Neural crest cell (in vitro differentiated cells): ENCODE data around the gene SNED1. TPM values are rescaled to one million over a fixed set of nuclear protein-coding genes. Genes with fewer than 3 reads are reported as not detected.
A peak's percentile ranks its signal among the peaks of the same experiment; 100 is the strongest.

ENCODE experiments used
- DNase-seq: peaks from one replicate; pipeline ENCODE4 v3.0.0; 2021; ENCODE audit warnings: low read depth, mixed read lengths, low spot score
- H3K27ac Mint-ChIP-seq: one replicate; pipeline ENCODE4 v1.8.0; 2021; ENCODE audit warnings: mild to moderate bottlenecking, mixed read lengths; ENCODE audit not compliant: unreplicated experiment
- H3K27me3 Mint-ChIP-seq: 2 replicates; pipeline ENCODE4 v1.8.0; 2021; ENCODE audit warnings: low read depth, mild to moderate bottlenecking, mixed read lengths
- H3K36me3 Mint-ChIP-seq: 2 replicates; pipeline ENCODE4 v1.8.0; 2021; ENCODE audit warnings: low read depth, mild to moderate bottlenecking, mixed read lengths
- H3K4me1 Mint-ChIP-seq: 2 replicates; pipeline ENCODE4 v1.8.0; 2021; ENCODE audit warnings: mixed read lengths
- H3K4me3 Mint-ChIP-seq: one replicate; pipeline ENCODE4 v1.8.0; 2021; ENCODE audit warnings: mild to moderate bottlenecking, mixed read lengths
- H3K9me3 Mint-ChIP-seq: 2 replicates; pipeline ENCODE4 v1.8.0; 2021; ENCODE audit warnings: mixed read lengths
- CTCF ChIP-seq: fragments of 200-600 bp; sonication (generic); conservative IDR thresholded peaks from 2 replicates; pipeline ENCODE4 v1.5.0; 2021; ENCODE audit warnings: antibody characterized with exemption, mild to moderate bottlenecking
- total RNA-seq: library from RNA; stranded (reverse); gene quantifications from 2 replicates; pipeline ENCODE4 v1.2.1, GENCODE V29; 2021

Gene SNED1
- total RNA-seq, 1 donor from 2014 or later, result 0.30 TPM

GRCh38 chr2:241048149-241048948 is 49.9 kb downstream of the SNED1 start:
- H3K27me3 Mint-ChIP-seq, result peaks cover 61% of the 10 kb centered on the region
- TF ChIP-seq CTCF, result no peak
- no peak overlapping the region for H3K27ac Mint-ChIP-seq
- H3K36me3 Mint-ChIP-seq, result no peaks in the 10 kb centered on the region
- no peaks in the 10 kb centered on the region for H3K4me1 Mint-ChIP-seq
- peaks cover 5% of the 10 kb centered on the region for H3K9me3 Mint-ChIP-seq
- DNase-seq, result no peak
- H3K4me3 Mint-ChIP-seq, result no peak overlapping the region

GRCh38 chr2:241048949-241049343 is 50.5 kb downstream of the SNED1 start:
- H3K9me3 Mint-ChIP-seq, result peaks cover 5% of the 10 kb centered on the region
- no peaks in the 10 kb centered on the region for H3K36me3 Mint-ChIP-seq
- DNase-seq, result no peak
- no peak for TF ChIP-seq CTCF
- H3K27ac Mint-ChIP-seq, result no peak overlapping the region
- H3K27me3 Mint-ChIP-seq, result peaks cover 57% of the 10 kb centered on the region
- H3K4me1 Mint-ChIP-seq, result no peaks in the 10 kb centered on the region
- no peak overlapping the region for H3K4me3 Mint-ChIP-seq

GRCh38 chr2:241049739-241050623 is 51.6 kb downstream of the SNED1 start:
- no peak for TF ChIP-seq CTCF
- H3K36me3 Mint-ChIP-seq, result no peaks in the 10 kb centered on the region
- peak; percentile 37 for DNase-seq
- peaks cover 5% of the 10 kb centered on the region for H3K9me3 Mint-ChIP-seq
- no peak overlapping the region for H3K4me3 Mint-ChIP-seq
- peaks cover 59% of the 10 kb centered on the region for H3K27me3 Mint-ChIP-seq
- no peaks in the 10 kb centered on the region for H3K4me1 Mint-ChIP-seq
- H3K27ac Mint-ChIP-seq, result no peak overlapping the region

- peaks cover 3% of the 10 kb centered on the region for H3K9me3 Mint-ChIP-seq
- no peak overlapping the region for H3K4me3 Mint-ChIP-seq
- DNase-seq, result no peak
- H3K36me3 Mint-ChIP-seq, result no peaks in the 10 kb centered on the region
- no peak overlapping the region for H3K27ac Mint-ChIP-seq
- no peak for TF ChIP-seq CTCF
- peaks cover 59% of the 10 kb centered on the region for H3K27me3 Mint-ChIP-seq
- no peaks in the 10 kb centered on the region for H3K4me1 Mint-ChIP-seq
Observed at GRCh38 chr2:241050624-241051577, 52.5 kb downstream of the SNED1 start.
